Spinal cord (tissue), 4 donors: ENCODE data around the gene ZNF263. TPM values are rescaled to one million over a fixed set of nuclear protein-coding genes. Genes with fewer than 3 reads are reported as not detected.

Experiments
- polyA plus RNA-seq, 2 donors: library from polyadenylated mRNA; unstranded; fragments of 120-200 nt; gene quantifications; one replicate each; pipeline ENCODE4 v1.2.1, GENCODE V29; 2013; ENCODE audit not compliant: insufficient read length in 2 of 2
- total RNA-seq, 2 donors: library from RNA; depleted of rRNA in 1 of 2; stranded (reverse); fragments of 120-200 nt in 1 of 2; fragments of >200 nt in 1 of 2; gene quantifications; one replicate each; pipeline versions ENCODE4 v1.2.3 to v1.2.4, GENCODE V29; 2013 to 2014

ZNF263 gene
- total and polyA plus RNA-seq, 4 donors: 30.0 to 44.8 (median 32.3) TPM

Other genes with a start within 250 kb of the ZNF263 start
- gene BICDL2, start 246.5 kb upstream of the ZNF263 start, total RNA-seq: under 1 TPM; 0.06 to 0.10 TPM
- under 1 TPM; 0.38 to 0.39 TPM for gene BICDL2, start 246.5 kb upstream of the ZNF263 start, polyA plus RNA-seq
- gene MMP25, start 236.9 kb upstream of the ZNF263 start, total RNA-seq: 1 to 10 TPM; 1.2 to 1.4 TPM
- gene MMP25, start 236.9 kb upstream of the ZNF263 start, polyA plus RNA-seq: 10 to 100 TPM in 1 of 2 donors, 1 to 10 TPM in 1; 7.2 to 10.5 TPM
- gene IL32, start 217.9 kb upstream of the ZNF263 start, total RNA-seq: 10 to 100 TPM in 1 of 2 donors, 1 to 10 TPM in 1; 9.0 to 11.6 TPM
- 10 to 100 TPM; 13.4 to 20.2 TPM for gene IL32, start 217.9 kb upstream of the ZNF263 start, polyA plus RNA-seq
- not detected for gene ZSCAN10, start 184.2 kb upstream of the ZNF263 start, total RNA-seq
- gene ZSCAN10, start 184.2 kb upstream of the ZNF263 start, polyA plus RNA-seq: not detected
- gene ZNF205, start 170.9 kb upstream of the ZNF263 start, total RNA-seq: 10 to 100 TPM in 1 of 2 donors, 1 to 10 TPM in 1; 9.2 to 19.3 TPM
- 10 to 100 TPM; 24.3 to 26.4 TPM for gene ZNF205, start 170.9 kb upstream of the ZNF263 start, polyA plus RNA-seq
- gene ZNF213, start 148.5 kb upstream of the ZNF263 start, total RNA-seq: 1 to 10 TPM; 4.2 to 5.7 TPM
- gene ZNF213, start 148.5 kb upstream of the ZNF263 start, polyA plus RNA-seq: 10 to 100 TPM; 28.9 to 30.2 TPM
- gene OR1F1, start 95.3 kb upstream of the ZNF263 start, total RNA-seq: under 1 TPM in 1 of 2 donors, not detected in 1; 0.20 TPM
- 1 to 10 TPM; 1.8 to 2.4 TPM for gene OR1F1, start 95.3 kb upstream of the ZNF263 start, polyA plus RNA-seq
- gene ZNF200, start 48.3 kb upstream of the ZNF263 start, total RNA-seq: 10 to 100 TPM in 1 of 2 donors, 1 to 10 TPM in 1; 9.8 to 14.9 TPM
- 10 to 100 TPM in 1 of 2 donors, 1 to 10 TPM in 1; 9.8 to 11.1 TPM for gene ZNF200, start 48.3 kb upstream of the ZNF263 start, polyA plus RNA-seq
- gene MEFV, start 26.9 kb upstream of the ZNF263 start, total RNA-seq: 1 to 10 TPM in 1 of 2 donors, under 1 TPM in 1; 0.33 to 1.8 TPM
- under 1 TPM; 0.29 to 0.36 TPM for gene MEFV, start 26.9 kb upstream of the ZNF263 start, polyA plus RNA-seq
- 10 to 100 TPM; 20.3 to 23.8 TPM for gene TIGD7, start 21.9 kb downstream of the ZNF263 start, total RNA-seq
- 10 to 100 TPM; 12.0 to 14.0 TPM for gene TIGD7, start 21.9 kb downstream of the ZNF263 start, polyA plus RNA-seq
- gene ZNF75A, start 22.0 kb downstream of the ZNF263 start, total RNA-seq: 10 to 100 TPM; 39.8 to 54.8 TPM
- 10 to 100 TPM; 40.5 to 53.6 TPM for gene ZNF75A, start 22.0 kb downstream of the ZNF263 start, polyA plus RNA-seq
- 1 to 10 TPM in 1 of 2 donors, under 1 TPM in 1; 0.55 to 1.3 TPM for gene OR2C1, start 72.4 kb downstream of the ZNF263 start, total RNA-seq
- gene OR2C1, start 72.4 kb downstream of the ZNF263 start, polyA plus RNA-seq: under 1 TPM; 0.48 to 0.86 TPM
- 10 to 100 TPM in 1 of 2 donors, 1 to 10 TPM in 1; 9.7 to 16.1 TPM for gene ZSCAN32, start 117.5 kb downstream of the ZNF263 start, total RNA-seq
- 10 to 100 TPM; 17.7 to 18.2 TPM for gene ZSCAN32, start 117.5 kb downstream of the ZNF263 start, polyA plus RNA-seq
- 10 to 100 TPM in 1 of 2 donors, 1 to 10 TPM in 1; 8.6 to 15.8 TPM for gene ZNF174, start 117.7 kb downstream of the ZNF263 start, total RNA-seq
- 10 to 100 TPM; 13.3 to 15.2 TPM for gene ZNF174, start 117.7 kb downstream of the ZNF263 start, polyA plus RNA-seq
- 1 to 10 TPM; 4.2 to 5.0 TPM for gene ZNF597, start 160.0 kb downstream of the ZNF263 start, total RNA-seq
- gene ZNF597, start 160.0 kb downstream of the ZNF263 start, polyA plus RNA-seq: 1 to 10 TPM; 3.3 TPM
- 10 to 100 TPM; 14.8 to 18.5 TPM for gene NAA60, start 160.2 kb downstream of the ZNF263 start, total RNA-seq
- gene NAA60, start 160.2 kb downstream of the ZNF263 start, polyA plus RNA-seq: 10 to 100 TPM; 65.3 to 71.3 TPM
- not detected for gene C16orf90, start 212.0 kb downstream of the ZNF263 start, total RNA-seq
- gene C16orf90, start 212.0 kb downstream of the ZNF263 start, polyA plus RNA-seq: not detected
- 10 to 100 TPM; 29.0 to 50.7 TPM for gene CLUAP1, start 217.5 kb downstream of the ZNF263 start, total RNA-seq
- 10 to 100 TPM; 42.1 to 50.4 TPM for gene CLUAP1, start 217.5 kb downstream of the ZNF263 start, polyA plus RNA-seq